Motor neuron (in vitro differentiated cells): ENCODE results near the gene MMP25. TPM values are rescaled to one million over a fixed set of nuclear protein-coding genes. Genes with fewer than 3 reads are reported as not detected.

Source experiments
- ATAC-seq, 8 experiments: fragments of 200-7000 bp; cut with Tn5 transposase; replicated peaks in 6 of 8; 2 replicates each; pipeline ENCODE4 v1.8.0; 2021; ENCODE audit warnings: mild to moderate bottlenecking in 8 of 8, moderate library complexity in 8 of 8
- H3K27ac ChIP-seq, 2 donors: fragments of 250-450 bp; sonication (Bioruptor Pico); 2 replicates each; pipeline ENCODE4 v1.9.0; 2021; ENCODE audit warnings: antibody characterized with exemption in 2 of 2, mild to moderate bottlenecking in 2 of 2, moderate library complexity in 1 of 2
- H3K4me1 ChIP-seq, 2 donors: fragments of 250-450 bp; sonication (Bioruptor Pico); replicated peaks in 1 of 2; 2 replicates each; pipeline ENCODE4 v1.6.1; 2021; ENCODE audit warnings: antibody characterized with exemption in 2 of 2, mild to moderate bottlenecking in 2 of 2, moderate library complexity in 1 of 2
- H3K4me3 ChIP-seq, 5 donors: fragments of 250-450 bp; sonication (Bioruptor Pico); 2 replicates each; pipeline ENCODE4 v1.9.0; 2021; ENCODE audit warnings: antibody characterized with exemption in 5 of 5, mild to moderate bottlenecking in 5 of 5, moderate library complexity in 4 of 5
- WGBS, 10 experiments: fragments of 450-650 bp; shearing (Covaris generic); methylation state at CpG; one replicate each; pipeline ENCODE4 v1.0.0; 2022; 5-methylcytosine and 5-hydroxymethylcytosine counted together
- in situ Hi-C, 9 experiments: fragments of 400-800 bp; cut with MboI; loops; one replicate each; pipeline ENCODE4 v1.15.0; 2021; ENCODE audit warnings: low sequenced_read_pairs in 9 of 9, low pct_unique_long_range_greater_than_20kb in 2 of 9; ENCODE audit not compliant: unreplicated experiment in 9 of 9
- total RNA-seq, 8 experiments: library from RNA; unstranded; fragments of 300-600 nt; gene quantifications; 2 replicates each; pipeline versions ENCODE4 v1.2.3 to v1.2.4, GENCODE V29; 2022

Gene MMP25
- total RNA-seq, 8 experiments from 2014 or later, result 0.11 to 1.7 (median 0.75) TPM

DNA sequence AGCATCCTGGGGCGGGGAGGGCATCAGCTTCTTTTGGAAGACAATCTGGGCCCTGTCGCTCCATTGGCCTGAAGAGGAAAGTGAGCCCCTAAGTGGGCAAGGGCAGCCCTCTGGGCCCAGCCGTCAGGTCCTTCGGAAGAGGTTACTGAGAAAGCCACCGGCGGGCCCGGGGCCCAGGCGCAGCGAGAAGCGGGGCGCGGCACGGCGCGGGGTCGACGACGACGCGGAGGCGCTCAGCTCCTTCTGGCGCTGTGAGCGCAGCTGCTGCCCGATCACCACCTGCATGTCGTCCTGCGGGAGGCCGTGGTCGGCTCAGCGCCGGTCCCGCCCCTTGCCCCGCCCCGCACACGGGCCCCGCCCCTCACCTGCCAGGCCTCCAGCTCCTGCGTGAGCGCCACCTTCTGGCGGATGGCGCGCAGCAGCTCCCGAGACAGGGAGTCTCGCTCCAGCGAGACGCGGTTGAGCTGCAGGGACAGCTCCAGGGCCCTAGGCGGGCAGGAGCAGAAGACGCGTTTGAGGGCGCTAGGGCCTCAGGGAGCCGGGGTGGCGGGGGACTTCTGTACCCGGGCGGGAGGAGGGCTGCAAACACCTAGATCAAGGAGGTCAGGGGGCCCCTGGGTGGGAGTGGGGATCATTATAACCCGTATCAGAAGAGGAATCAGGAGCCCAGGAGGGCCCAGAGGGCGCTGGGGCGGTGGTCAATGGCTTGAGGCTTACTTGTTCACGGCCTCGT lies 18.2 kb upstream of the MMP25 start:
- H3K4me3 ChIP-seq, result peak overlapping the region; percentile 12 to 29 (median 26)
- in situ Hi-C loops, result loop anchor here in 1 of 9 experiments (25.0 kb wide), 1 partner anchor 109 kb away; the partner anchor contains the start of gene ZNF213
- peak overlapping the region in 1 of 2 donors; percentile 58 for H3K27ac ChIP-seq
- H3K4me1 ChIP-seq, result peaks cover 4 to 9% of the 10 kb centered on the region in 2 donors
- ATAC-seq, result peak; percentile 4 to 56 (median 48)
- WGBS, 10 experiments, result 10 to 83% (median 60%) methylated on average over 1 to 9 of the region's 58 CpGs; no CpG with 5 or more reads in 7 of the 10 experiments

DNA sequence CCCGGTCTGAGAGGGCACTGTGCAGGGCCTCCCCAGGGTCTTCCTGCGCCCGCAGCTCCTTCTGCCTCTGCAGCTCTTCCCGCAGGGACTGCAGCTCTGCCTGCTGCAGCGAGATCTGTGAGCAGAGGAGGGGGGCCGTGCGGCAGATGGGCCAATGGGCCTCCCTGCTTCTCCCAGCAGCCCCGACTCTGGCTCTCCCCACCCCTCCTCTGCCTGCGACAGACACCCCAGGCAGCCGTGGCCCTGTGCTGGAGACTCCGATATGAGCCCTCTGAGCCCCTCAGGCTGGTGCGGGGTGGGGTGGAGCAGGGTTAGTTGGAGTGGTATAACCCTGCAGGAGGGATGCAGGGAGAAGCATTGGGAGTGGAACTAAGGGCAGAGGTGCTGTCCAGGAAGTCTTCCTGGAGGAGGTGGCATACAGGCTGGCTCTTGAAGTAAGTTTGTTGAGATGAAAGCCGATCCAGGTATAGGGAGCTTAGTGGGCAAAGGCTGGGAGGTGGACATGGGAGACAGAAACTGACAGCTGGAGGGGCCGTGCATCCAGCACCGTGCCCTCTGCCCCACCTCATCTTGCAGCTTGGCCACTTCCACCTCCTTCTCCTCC lies 17.5 kb upstream of the MMP25 start:
- peaks cover 3 to 9% of the 10 kb centered on the region in 2 donors for H3K4me1 ChIP-seq
- peak in 3 of 8 experiments; percentile 12 to 38 (median 33) for ATAC-seq
- 40 to 87% methylated on average over 1 to 2 of the region's 15 CpGs; no CpG with 5 or more reads in 8 of the 10 experiments for WGBS, 10 experiments
- peak overlapping the region in 1 of 2 donors; percentile 58 for H3K27ac ChIP-seq
- peak overlapping the region in 4 of 5 donors; percentile 10 to 27 (median 19) for H3K4me3 ChIP-seq
- in situ Hi-C loops, result loop anchor here in 1 of 9 experiments (25.0 kb wide), 1 partner anchor 108 kb away; the partner anchor contains the start of gene ZNF213

DNA sequence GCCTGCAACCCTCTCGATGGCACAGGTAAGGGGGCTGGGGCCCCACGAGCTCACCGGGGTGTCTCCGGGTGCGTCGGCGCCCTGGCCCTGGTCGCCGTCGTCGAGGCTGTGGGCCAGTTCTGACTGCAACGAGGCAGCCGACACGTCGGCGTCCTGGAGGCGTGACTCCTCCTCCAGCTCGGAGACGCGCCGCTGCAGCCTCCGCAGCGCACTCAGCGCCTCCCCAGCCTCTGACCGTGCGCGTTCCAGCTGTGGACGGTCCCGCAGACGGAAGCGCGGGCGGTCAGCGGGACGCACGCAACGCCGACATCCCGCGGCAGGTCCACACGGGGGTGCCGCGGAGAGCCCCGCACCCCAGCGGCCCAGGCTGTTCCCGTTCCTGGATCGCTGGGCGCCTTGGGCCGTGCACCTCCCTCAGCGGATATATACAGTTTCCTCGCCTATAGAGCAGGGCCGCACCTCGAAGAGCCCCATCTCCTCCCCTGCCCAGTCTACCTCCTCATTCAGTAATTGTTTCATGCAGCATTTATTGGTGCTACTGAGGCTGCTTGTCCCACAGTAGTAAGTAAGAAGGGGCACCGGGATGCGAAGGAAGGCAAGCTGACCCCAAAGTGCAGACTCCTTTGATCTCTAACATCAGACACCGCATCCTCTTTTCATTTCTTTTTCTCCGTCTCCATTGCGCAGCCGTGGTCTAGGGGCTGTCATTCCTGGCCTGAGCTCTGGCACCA lies 16.7 kb upstream of the MMP25 start:
- peak in 5 of 8 experiments; percentile 5 to 45 (median 32) for ATAC-seq
- peaks cover 3 to 9% of the 10 kb centered on the region in 2 donors for H3K4me1 ChIP-seq
- 0 to 72% (median 22%) methylated on average over 1 to 21 of the region's 59 CpGs; no CpG with 5 or more reads in 5 of the 10 experiments for WGBS, 10 experiments

DNA sequence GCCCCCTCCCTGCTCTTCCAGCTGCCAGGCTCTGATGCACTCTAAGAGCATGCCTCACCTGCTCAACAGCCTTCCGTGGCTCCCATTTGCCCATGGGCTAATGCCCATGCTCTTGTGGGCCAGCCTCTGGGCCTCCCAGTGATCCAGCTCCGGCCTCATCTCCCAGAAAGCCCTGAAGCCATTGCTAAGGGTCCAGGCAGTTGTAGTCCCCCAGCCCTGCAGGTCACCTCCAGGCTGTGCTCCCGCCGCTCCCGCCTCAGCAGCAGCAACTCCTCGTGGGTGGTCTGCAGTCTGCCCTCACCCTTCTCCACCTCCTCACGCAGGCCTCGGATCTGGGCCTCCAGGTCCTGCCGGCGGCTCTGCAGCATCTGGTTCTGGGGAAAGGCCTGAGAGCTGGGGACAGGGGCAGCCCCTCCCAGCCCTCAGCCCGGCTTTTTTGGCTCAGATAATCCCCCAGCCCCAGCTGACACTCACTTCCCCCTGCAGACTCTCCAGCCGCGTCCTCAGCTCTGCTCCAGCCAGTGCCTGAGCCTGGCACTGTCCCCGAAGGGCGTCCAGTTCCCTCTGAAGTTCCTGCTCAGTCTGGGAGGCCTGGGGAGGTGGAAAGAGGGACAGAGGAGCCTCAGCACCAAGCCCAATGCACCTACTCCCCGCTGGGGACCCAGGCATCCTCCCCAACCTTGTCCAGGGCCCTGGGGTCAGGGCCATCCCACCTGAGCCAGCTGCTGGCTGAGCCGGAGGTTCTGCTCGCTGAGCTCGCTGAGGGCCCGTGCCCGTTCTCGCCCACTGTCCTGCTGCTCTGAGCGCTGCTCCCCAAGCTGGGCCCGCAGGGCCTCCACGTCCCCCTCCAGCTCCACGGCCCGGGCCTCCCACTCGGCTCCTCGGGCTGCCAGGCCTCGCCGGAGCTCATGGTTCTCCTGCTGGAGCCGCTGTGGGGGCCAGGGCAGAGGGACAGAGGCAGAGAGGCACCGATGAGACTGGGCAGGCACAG lies 15.8 kb upstream of the MMP25 start:
- 45 to 100% (median 60%) methylated on average over 1 to 14 of the region's 33 CpGs; no CpG with 5 or more reads in 5 of the 10 experiments for WGBS, 10 experiments
- in situ Hi-C loops, result loop anchor here in 1 of 9 experiments (25.0 kb wide), 1 partner anchor 107 kb away; the partner anchor contains the start of gene ZNF213
- Histone ChIP-seq H3K27ac (no peak overlapping the region), H3K4me1 (peaks cover 3 to 9% of the 10 kb centered on the region in 2 donors), H3K4me3 (no peak overlapping the region)
- ATAC-seq, result no peak

More for the DNA sequence above, 16.7 kb upstream of the MMP25 start:
- in situ Hi-C loops, result loop anchor here in 1 of 9 experiments (25.0 kb wide), 1 partner anchor 108 kb away; the partner anchor contains the start of gene ZNF213
- Histone ChIP-seq H3K4me3 (peak overlapping the region in 1 of 5 donors; percentile 25), H3K27ac (peak overlapping the region in 1 of 2 donors; percentile 28)

DNA sequence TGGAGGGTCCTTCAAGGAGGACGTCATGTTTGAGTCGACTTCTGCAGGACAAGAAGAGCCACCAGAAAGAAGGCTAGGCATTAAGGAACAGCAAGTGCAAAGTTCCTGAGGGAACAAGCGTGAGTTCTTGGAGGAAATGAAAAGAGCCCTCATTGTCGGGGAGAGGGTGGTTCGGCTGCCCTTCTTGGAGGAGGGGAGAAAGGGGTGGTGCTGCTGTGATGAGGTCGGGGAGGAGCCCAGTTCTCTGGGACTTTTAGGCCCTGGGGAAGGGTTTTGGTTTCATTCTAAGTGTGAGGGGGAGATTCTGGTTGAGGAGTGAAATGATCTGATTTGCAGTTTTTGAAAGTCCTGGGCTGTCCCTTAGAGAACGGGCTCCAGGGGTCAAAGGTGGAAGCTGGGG lies 13.7 kb upstream of the MMP25 start:
- Histone ChIP-seq H3K4me3 (no peak overlapping the region), H3K4me1 (peaks cover 3 to 9% of the 10 kb centered on the region in 2 donors), H3K27ac (no peak overlapping the region)
- in situ Hi-C loops, result loop anchor here in 1 of 9 experiments (25.0 kb wide), 1 partner anchor 105 kb away; the partner anchor contains the start of gene ZNF213
- 0 to 90% (median 31%) methylated on average over 1 to 4 of the region's 7 CpGs; no CpG with 5 or more reads in 3 of the 10 experiments for WGBS, 10 experiments
- no peak for ATAC-seq

DNA sequence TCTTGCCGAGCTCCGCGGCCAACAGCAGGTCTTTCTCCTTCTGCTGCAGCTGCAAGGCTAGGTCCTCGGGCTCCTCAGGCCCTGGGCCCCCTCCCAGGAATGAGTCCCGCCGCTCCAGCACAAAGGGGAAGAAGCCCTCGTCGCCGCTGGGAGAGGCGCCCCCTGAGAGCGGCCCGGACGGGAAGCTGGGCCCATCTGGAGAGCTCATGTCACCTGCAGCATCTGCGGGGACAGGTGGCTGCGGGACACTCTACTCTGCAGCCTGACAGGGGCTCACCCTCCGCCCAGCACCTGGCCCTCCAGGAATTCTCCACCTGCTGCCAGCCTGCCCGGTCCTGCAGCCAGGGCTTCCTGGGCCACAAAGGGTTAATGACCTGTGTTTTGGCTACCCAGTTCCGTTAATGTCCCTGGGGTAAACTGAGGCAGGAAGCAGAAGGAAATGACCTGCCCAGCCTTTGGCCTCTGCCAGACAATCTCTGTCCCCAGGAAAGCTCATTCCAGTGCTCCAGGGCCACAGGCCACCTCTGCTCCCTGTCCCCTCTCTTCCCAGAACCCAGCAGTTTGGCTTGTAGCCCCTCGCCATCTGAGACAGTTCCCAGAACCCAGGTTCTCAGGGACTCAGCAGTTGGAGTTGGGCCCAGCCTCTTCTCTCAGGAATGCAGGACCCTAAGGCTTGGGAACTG lies 10.9 kb upstream of the MMP25 start:
- Histone ChIP-seq H3K4me3 (no peak overlapping the region), H3K27ac (no peak overlapping the region), H3K4me1 (no peaks in the 10 kb centered on the region)
- in situ Hi-C loops, result loop anchor here in 1 of 9 experiments (25.0 kb wide), 1 partner anchor 102 kb away; the partner anchor contains the start of gene ZNF213
- no peak for ATAC-seq
- 20 to 100% (median 60%) methylated on average over 1 to 11 of the region's 19 CpGs; no CpG with 5 or more reads in 5 of the 10 experiments for WGBS, 10 experiments

DNA sequence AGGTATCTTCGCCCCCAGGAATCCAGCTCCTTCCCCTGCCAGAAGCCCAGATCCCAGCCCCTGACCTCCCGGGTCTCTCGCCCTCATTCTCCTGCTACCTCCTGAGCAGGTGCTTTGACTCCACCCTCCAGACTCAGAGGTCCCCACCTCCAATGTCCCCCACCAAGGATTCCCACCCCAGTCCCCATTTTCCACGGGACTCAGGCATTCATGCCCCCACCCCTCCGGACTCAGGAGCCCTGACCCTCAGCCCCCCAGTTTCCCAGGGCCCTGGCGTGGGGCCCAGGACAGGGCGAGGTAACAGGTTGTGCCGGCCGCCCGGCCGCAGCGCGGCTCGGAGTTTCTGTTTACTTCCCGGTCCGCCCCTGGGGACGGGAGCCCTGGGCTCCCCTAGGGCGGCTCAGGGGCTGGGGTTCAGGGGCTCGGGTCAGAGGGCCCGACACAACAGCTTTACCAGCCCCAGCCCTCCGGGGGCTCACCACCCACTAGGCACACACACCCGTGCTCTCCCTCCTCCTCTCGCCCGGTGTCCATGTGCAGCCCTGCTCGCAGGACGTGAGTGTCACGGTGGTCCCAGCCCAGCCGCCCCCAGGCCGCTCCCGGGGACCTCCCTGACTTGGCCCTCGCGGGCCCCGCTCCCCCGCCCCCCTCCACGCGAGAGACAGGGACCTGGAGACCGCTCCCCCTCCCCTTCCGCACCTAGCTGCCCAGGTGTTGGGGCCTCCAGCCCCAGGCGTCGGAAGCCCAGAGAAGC lies 10.2 kb upstream of the MMP25 start:
- WGBS, 10 experiments, result 10% methylated on average over 2 of the region's 40 CpGs; no CpG with 5 or more reads in 9 of the 10 experiments
- in situ Hi-C loops, result loop anchor here in 1 of 9 experiments (25.0 kb wide), 1 partner anchor 101 kb away; the partner anchor contains the start of gene ZNF213
- ATAC-seq, result peak in 6 of 8 experiments; percentile 10 to 23 (median 16)
- Histone ChIP-seq H3K4me3 (no peak overlapping the region), H3K27ac (no peak overlapping the region), H3K4me1 (no peaks in the 10 kb centered on the region)

DNA sequence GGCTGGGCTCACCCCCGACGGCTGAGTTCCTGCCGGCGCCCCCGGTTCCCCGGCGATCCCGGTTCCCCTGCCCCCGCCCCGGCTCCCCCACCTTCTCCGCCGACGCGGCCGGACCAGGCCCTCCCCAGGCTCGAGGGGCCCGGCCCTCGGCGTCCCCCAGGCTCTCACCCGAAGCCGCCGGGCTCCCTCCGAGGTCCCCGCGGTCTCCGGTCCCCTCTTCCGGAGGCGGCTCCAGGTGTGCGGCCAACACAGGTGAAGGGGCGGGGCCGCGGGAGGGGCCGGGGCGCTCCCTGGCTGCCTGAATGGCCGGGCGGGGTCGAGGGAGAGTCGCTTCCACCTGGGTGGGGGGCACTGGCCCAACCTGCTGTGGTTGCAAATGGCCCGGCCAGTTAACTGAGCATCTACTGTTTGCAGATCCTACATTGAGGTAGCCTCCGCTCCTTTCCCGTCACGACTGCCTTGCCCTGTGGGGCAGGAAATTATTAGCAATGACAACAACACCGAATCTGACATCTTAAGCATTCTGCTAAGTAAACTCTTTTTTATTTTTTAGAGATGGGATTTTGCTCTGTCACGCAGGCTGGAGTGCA lies 9.5 kb upstream of the MMP25 start, which contains the start of gene BICDL2:
Gene BICDL2, minus strand, starts transcription at position 219 of the 590 bp plus-strand sequence. CDS start 1,448 bp downstream, outside the sequence.
- WGBS, 10 experiments, result 10 to 100% (median 51%) methylated on average over 1 to 6 of the region's 44 CpGs; no CpG with 5 or more reads in 4 of the 10 experiments
- H3K4me3 ChIP-seq, result no peak within 1 kb of the TSS
- no peaks in the 10 kb centered on the region for H3K4me1 ChIP-seq
- in situ Hi-C loops, result loop anchor here in 1 of 9 experiments (25.0 kb wide), 1 partner anchor 100 kb away; the partner anchor contains the start of gene ZNF213
- H3K27ac ChIP-seq, result no peak within 1 kb of the TSS
- ATAC-seq, result peak in 2 of 8 experiments; percentile 7 to 9

DNA sequence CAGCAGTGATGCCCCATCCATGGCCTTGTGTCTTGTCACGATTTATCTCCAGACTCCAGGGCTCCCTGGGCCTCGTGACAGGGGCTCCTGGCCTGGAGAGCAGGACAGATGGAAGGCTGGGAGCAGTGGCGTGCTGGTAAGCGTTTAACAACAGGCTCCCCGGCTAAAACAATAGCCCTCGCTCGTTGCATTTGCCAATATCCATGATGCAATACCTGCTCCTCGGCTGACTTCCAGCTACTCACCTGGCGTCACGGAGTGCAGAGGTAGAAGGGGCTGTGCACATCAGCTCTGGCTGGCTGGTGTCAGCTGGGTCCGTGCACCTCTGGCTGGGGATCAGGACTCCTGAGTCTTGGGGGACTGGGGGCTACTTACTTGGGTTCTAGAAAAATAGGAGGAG lies 8.1 kb upstream of the MMP25 start:
- no peak overlapping the region for H3K4me3 ChIP-seq

DNA sequence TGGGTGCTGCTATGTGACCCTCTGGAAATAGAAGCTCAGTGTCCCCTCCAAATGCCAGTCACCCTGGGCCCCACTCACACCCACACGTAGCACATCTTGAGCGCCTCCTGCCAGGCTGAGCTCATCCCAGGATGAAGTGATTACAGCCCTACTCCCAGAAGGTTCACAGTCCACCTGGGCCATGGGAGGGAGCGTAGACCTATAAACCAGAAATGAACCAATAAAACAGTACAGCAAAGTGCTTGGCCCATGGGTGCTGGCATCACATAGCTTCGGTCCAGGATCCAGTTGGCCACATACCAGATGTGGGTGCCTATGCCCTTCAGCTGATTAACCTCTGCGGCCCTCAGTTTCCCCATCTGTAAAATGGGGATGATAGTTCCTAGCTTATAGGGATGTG lies 7.5 kb upstream of the MMP25 start:
- Histone ChIP-seq H3K27ac (no peak overlapping the region), H3K4me3 (no peak overlapping the region), H3K4me1 (no peaks in the 10 kb centered on the region)
- 60 to 83% (median 75%) methylated on average over 1 to 4 of the region's 5 CpGs; no CpG with 5 or more reads in 6 of the 10 experiments for WGBS, 10 experiments
- in situ Hi-C loops, result loop anchor here in 1 of 9 experiments (25.0 kb wide), 1 partner anchor 98 kb away; the partner anchor contains the start of gene ZNF213
- no peak for ATAC-seq

More for the DNA sequence above, 8.1 kb upstream of the MMP25 start:
- WGBS, 10 experiments, result 8 to 50% methylated on average over 1 to 2 of the region's 11 CpGs; no CpG with 5 or more reads in 8 of the 10 experiments
- no peak overlapping the region for H3K27ac ChIP-seq
- in situ Hi-C loops, result loop anchor here in 1 of 9 experiments (25.0 kb wide), 1 partner anchor 99 kb away; the partner anchor contains the start of gene ZNF213
- peak in 4 of 8 experiments; percentile 12 to 32 (median 22) for ATAC-seq
- no peaks in the 10 kb centered on the region for H3K4me1 ChIP-seq
